SH-SY5Y (cell line): ENCODE results near the gene CDH4.

Source experiments
- GATA2 ChIP-seq: IDR thresholded peaks from 2 replicates; pipeline ENCODE4 v1.6.1; 2011; ENCODE audit warnings: mild to moderate bottlenecking, low read depth, low read length
- GATA3 ChIP-seq: IDR thresholded peaks from 2 replicates; pipeline ENCODE4 v1.6.1; 2011; ENCODE audit warnings: low read depth, mild to moderate bottlenecking, low read length, moderate library complexity

DNA sequence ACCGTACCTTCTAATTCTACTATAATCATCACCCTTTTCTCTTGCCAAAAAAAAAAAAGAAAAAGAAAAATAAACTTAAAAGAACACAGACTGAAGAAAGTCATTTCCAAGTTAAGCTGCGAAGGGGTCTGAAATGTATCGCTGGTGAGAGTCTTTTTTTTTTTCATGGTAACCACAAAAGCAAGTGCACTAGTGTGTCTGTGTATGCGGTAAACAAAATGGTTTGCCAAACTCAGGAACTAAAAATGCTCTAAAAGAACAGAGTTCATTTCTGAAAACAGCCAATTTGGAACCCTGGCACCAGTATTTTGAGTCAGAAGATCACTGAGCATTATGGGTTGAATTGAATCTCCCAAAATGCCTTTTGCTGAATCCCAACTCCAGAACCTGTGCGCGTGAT is 46.6 kb downstream of the CDH4 start:
- TF ChIP-seq GATA2 (no peak), GATA3 (no peak)
